Kidney (tissue), 14 donors: ENCODE data around the gene PLEKHG5. TPM values are rescaled to one million over a fixed set of nuclear protein-coding genes. Genes with fewer than 3 reads are reported as not detected.

Source experiments
- DNase-seq, 5 donors: peaks; one replicate each; pipeline ENCODE4 v3.0.0-alpha.2; 2013 to 2020
- FAIRE-seq: peaks from 2 replicates; lab custom pipeline; 2012; peaks lifted over from hg19 to GRCh38; lab: Jason Lieb, UNC
- H3K27ac ChIP-seq, 2 donors: one replicate each; pipeline ENCODE4 v1.7.0; 2013; ENCODE audit warnings: low read depth in 2 of 2, low read length in 2 of 2, inconsistent platforms in 1 of 2
- H3K27me3 ChIP-seq: one replicate; pipeline ENCODE4 v1.7.1; 2013; ENCODE audit warnings: low read length, inconsistent platforms; ENCODE audit not compliant: control insufficient read depth, insufficient read depth
- H3K36me3 ChIP-seq, 3 donors: one replicate each; pipeline versions ENCODE4 v1.7.0 to v1.7.1; 2013; ENCODE audit warnings: low read length in 3 of 3, control low read depth in 1 of 3, inconsistent platforms in 1 of 3; ENCODE audit not compliant: insufficient read depth in 3 of 3, control insufficient read depth in 2 of 3
- H3K4me1 ChIP-seq, 3 donors: one replicate each; pipeline versions ENCODE4 v1.7.0 to v1.7.1; 2013; ENCODE audit warnings: low read length in 3 of 3, inconsistent platforms in 1 of 3, low read depth in 1 of 3; ENCODE audit not compliant: control insufficient read depth in 2 of 3, insufficient read depth in 2 of 3
- H3K4me3 ChIP-seq, 3 donors: one replicate each; pipeline versions ENCODE4 v1.7.0 to v1.8.1; 2013; ENCODE audit warnings: low read length in 3 of 3, control low read depth in 1 of 3, inconsistent platforms in 1 of 3
- H3K9ac ChIP-seq, 3 donors: one replicate each; pipeline versions ENCODE4 v1.7.0 to v1.7.1; 2013; ENCODE audit warnings: low read length in 3 of 3, control low read depth in 1 of 3, inconsistent platforms in 1 of 3
- H3K9me3 ChIP-seq, 3 donors: one replicate each; pipeline versions ENCODE4 v1.7.0 to v1.7.1; 2013; ENCODE audit warnings: low read length in 3 of 3, control low read depth in 1 of 3, inconsistent platforms in 1 of 3; ENCODE audit not compliant: control insufficient read depth in 2 of 3, insufficient read depth in 1 of 3
- intact Hi-C: fragments of 100-400 bp; cut with DNase I; formaldehyde crosslinking; loops from one replicate; pipeline ENCODE4 v1.11.1; 2022
- microRNA-seq: library from miRNA; unstranded; fragments of <30 nt; microRNA quantifications from one replicate; pipeline ENCODE4 v1.2.0, GENCODE V29; 2020
- polyA plus RNA-seq: library from polyadenylated mRNA; stranded (reverse); fragments of 350-450 nt; fragmentation: Illumina TruSeq; extraction: RNeasy Lipid Tissue Mini Kit (QIAGEN cat#74804); gene quantifications from one replicate; pipeline ENCODE4 v1.2.3, GENCODE V29; 2014; ENCODE audit warnings: low read depth, low replicate concordance; ENCODE audit not compliant: insufficient read depth
- total RNA-seq: library from RNA; stranded (reverse); fragmentation: NEBNext Ultra II Directional; extraction: Animal tissue kit (Norgen Biotek cat#: 25700); gene quantifications from one replicate; pipeline ENCODE4 v1.2.1, GENCODE V29; 2021
- TF ChIP-seq, protein P1 (sequence below): IDR thresholded peaks from 3 replicates; pipeline ENCODE4 v1.5.1; 2012; ENCODE audit warnings: mild to moderate bottlenecking, moderate library complexity, borderline replicate concordance; ENCODE audit not compliant: insufficient read depth; ENCODE audit errors: extremely low read depth
- donor health status: control.
- donor health status: control.
- donor health status: control.
- donor health status: control.
- donor health status: control.
- donor health status: DM: yes; HTN: yes; CAD: no.
- donor health status: Normal renal cell carcinoma (clear cell type).

PLEKHG5 gene
- total and polyA plus RNA-seq, 2 donors from 2014 or later = 4.4 to 14.0 TPM

DNA sequence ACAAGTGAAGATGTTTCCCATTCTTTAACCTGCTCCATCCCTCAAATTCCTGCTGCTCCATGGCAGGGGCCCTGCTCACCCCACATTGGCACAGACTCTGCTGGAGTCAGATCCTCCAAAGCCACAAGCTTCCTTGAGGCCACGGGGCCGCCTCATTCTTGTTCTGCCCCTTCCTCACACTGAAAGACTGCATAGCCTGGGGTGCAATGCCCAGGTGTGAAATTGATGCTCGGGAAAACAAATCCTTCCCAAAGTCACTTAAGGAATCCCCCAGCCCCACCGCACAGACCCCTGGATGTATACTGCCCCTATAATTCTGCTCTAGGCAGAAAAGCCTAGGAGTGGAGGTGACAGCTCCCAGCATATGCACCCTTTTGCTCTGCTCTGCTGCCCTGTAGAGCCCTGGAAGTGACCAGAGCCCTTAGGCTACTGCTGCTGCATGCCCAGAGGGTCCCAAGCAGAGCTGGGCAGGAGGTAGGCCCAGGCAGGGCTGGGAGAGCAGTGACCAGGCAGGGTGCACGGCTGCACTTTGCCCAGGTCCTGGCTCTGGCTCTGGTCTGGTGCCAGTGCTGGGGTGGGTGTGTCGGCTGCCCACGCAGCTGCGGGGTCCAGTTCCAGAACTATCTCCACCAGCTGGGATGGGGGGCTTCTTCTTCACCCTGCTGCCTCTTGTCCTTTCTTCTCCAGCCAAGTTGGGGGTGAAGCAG lies 73.4 kb downstream of the PLEKHG5 start:
- no peaks in the 10 kb centered on the region for H3K36me3 ChIP-seq
- no peak overlapping the region for H3K9ac ChIP-seq
- intact Hi-C loops = no loop called here
- DNase-seq (no peak), FAIRE-seq (no peak)
- H3K9me3 ChIP-seq = no peaks in the 10 kb centered on the region
- H3K4me1 ChIP-seq = peaks cover 0 to 10% (median 8%) of the 10 kb centered on the region in 3 donors
- H3K4me3 ChIP-seq = no peak overlapping the region
- H3K27ac ChIP-seq = no peak overlapping the region
- H3K27me3 ChIP-seq = peaks cover 20% of the 10 kb centered on the region
- TF ChIP-seq, protein P1, sequence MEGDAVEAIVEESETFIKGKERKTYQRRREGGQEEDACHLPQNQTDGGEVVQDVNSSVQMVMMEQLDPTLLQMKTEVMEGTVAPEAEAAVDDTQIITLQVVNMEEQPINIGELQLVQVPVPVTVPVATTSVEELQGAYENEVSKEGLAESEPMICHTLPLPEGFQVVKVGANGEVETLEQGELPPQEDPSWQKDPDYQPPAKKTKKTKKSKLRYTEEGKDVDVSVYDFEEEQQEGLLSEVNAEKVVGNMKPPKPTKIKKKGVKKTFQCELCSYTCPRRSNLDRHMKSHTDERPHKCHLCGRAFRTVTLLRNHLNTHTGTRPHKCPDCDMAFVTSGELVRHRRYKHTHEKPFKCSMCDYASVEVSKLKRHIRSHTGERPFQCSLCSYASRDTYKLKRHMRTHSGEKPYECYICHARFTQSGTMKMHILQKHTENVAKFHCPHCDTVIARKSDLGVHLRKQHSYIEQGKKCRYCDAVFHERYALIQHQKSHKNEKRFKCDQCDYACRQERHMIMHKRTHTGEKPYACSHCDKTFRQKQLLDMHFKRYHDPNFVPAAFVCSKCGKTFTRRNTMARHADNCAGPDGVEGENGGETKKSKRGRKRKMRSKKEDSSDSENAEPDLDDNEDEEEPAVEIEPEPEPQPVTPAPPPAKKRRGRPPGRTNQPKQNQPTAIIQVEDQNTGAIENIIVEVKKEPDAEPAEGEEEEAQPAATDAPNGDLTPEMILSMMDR = no peak

Small RNA genes lying within 50 kb of the gene (microRNA-seq; reads per million reads assigned to microRNA genes)
- gene MIR4252 = not detected

Other genes with a start within 250 kb of the PLEKHG5 start
- gene HES3, start 247.5 kb downstream of the PLEKHG5 start, total RNA-seq = not detected
- not detected for gene HES3, start 247.5 kb downstream of the PLEKHG5 start, polyA plus RNA-seq
- gene GPR153, start 230.6 kb downstream of the PLEKHG5 start, total RNA-seq = 8.6 TPM
- 1.1 TPM for gene GPR153, start 230.6 kb downstream of the PLEKHG5 start, polyA plus RNA-seq
- 23.0 TPM for gene ACOT7, start 97.9 kb downstream of the PLEKHG5 start, total RNA-seq
- gene ACOT7, start 97.9 kb downstream of the PLEKHG5 start, polyA plus RNA-seq = 135 TPM
- gene HES2, start 71.7 kb downstream of the PLEKHG5 start, total RNA-seq = 1.3 TPM
- 1.6 TPM for gene HES2, start 71.7 kb downstream of the PLEKHG5 start, polyA plus RNA-seq
- gene ESPN, start 66.9 kb downstream of the PLEKHG5 start, total RNA-seq = 14.2 TPM
- 112 TPM for gene ESPN, start 66.9 kb downstream of the PLEKHG5 start, polyA plus RNA-seq
- 13.8 TPM for gene TNFRSF25, start 25.5 kb downstream of the PLEKHG5 start, total RNA-seq
- 7.6 TPM for gene TNFRSF25, start 25.5 kb downstream of the PLEKHG5 start, polyA plus RNA-seq
- gene NOL9, start 62.8 kb upstream of the PLEKHG5 start, total RNA-seq = 28.7 TPM
- gene NOL9, start 62.8 kb upstream of the PLEKHG5 start, polyA plus RNA-seq = 4.3 TPM
- not detected for gene TAS1R1, start 63.6 kb upstream of the PLEKHG5 start, total RNA-seq
- gene TAS1R1, start 63.6 kb upstream of the PLEKHG5 start, polyA plus RNA-seq = not detected
- 45.5 TPM for gene ZBTB48, start 88.3 kb upstream of the PLEKHG5 start, total RNA-seq
- gene ZBTB48, start 88.3 kb upstream of the PLEKHG5 start, polyA plus RNA-seq = 27.1 TPM
- gene KLHL21, start 111.2 kb upstream of the PLEKHG5 start, total RNA-seq = 25.0 TPM
- gene KLHL21, start 111.2 kb upstream of the PLEKHG5 start, polyA plus RNA-seq = 13.9 TPM
- gene PHF13, start 122.1 kb upstream of the PLEKHG5 start, total RNA-seq = 11.0 TPM
- gene PHF13, start 122.1 kb upstream of the PLEKHG5 start, polyA plus RNA-seq = 6.0 TPM
- 14.4 TPM for gene THAP3, start 133.2 kb upstream of the PLEKHG5 start, total RNA-seq
- gene THAP3, start 133.2 kb upstream of the PLEKHG5 start, polyA plus RNA-seq = 28.7 TPM
- 44.6 TPM for gene DNAJC11, start 210.1 kb upstream of the PLEKHG5 start, total RNA-seq
- gene DNAJC11, start 210.1 kb upstream of the PLEKHG5 start, polyA plus RNA-seq = 49.8 TPM